ENCODE measurements around the gene KRTAP12-2. TPM values are rescaled to one million over a fixed set of nuclear protein-coding genes. Genes with fewer than 3 reads are reported as not detected.

KRTAP12-2 gene
- total and polyA plus RNA-seq, 2 donors (not counting 3 experiments of a cell fraction or from before 2014, with no cell fraction given): not detected

- Histone ChIP-seq H4K20me1 (replicated peaks; ENCODE audit: control insufficient read depth, extremely low read depth, insufficient read depth, low read length) (no peaks in the 10 kb centered on the region), H3K79me2 (ENCODE audit: control insufficient read depth, insufficient read depth, low read length) (no peaks in the 10 kb centered on the region), H2AFZ (ENCODE audit: low read depth, low read length) (no peak overlapping the region), H3K4me3 (replicated peaks in 1 of 3; ENCODE audit: insufficient read depth in 1 of 3, low read depth in 1 of 3, low read length in 3 of 3) (no peak overlapping the region), H3K4me2 (ENCODE audit: insufficient read depth, low read length) (no peak overlapping the region), H3K36me3 (ENCODE audit: control insufficient read depth in 2 of 2, extremely low read depth in 1 of 2, insufficient read depth in 2 of 2, low read length in 2 of 2) (no peaks in the 10 kb centered on the region), H3K27me3 (ENCODE audit: control insufficient read depth in 2 of 2, insufficient read depth in 2 of 2, low read length in 2 of 2) (no peaks in the 10 kb centered on the region), H3K4me1 (ENCODE audit: control insufficient read depth, extremely low read depth, insufficient read depth, low read length) (no peaks in the 10 kb centered on the region), H3K9me1 (replicated peaks; ENCODE audit: control insufficient read depth, extremely low read depth, insufficient read depth, low read length) (no peaks in the 10 kb centered on the region), H3K27ac (ENCODE audit: insufficient read depth, low read depth, low read length) (no peak overlapping the region), H3K9me3 (replicated peaks; ENCODE audit: control insufficient read depth, insufficient read depth, low read length) (no peaks in the 10 kb centered on the region), H3K9ac (replicated peaks; ENCODE audit: extremely low read depth, insufficient read depth, low read length) (no peak overlapping the region)
- no peak for TF ChIP-seq JUN (IDR thresholded peaks at IDR 0.05; ENCODE audit: borderline replicate concordance, insufficient read depth, insufficient read length, low read depth)
- TF ChIP-seq EZH2 (IDR thresholded peaks at IDR 0.05; ENCODE audit: borderline replicate concordance, low read depth, low read length, severe bottlenecking): no peak
- CTCF ChIA-PET: no interaction called here
- BruUV-seq (replicated peaks): no TSS peak
- dilution Hi-C loops (cut with MboI; ENCODE audit: extremely low pct_ligation_motif_present, low sequenced_read_pairs) (no loop called here), intact Hi-C loops (cut with micrococcal nuclease) (no loop called here)
- DNase-seq (ENCODE audit: low read depth, low spot score): no peak
- POLR2A ChIA-PET: no interaction called here
- no peak for FAIRE-seq
Measured at GRCh38 chr21:44626262-44626661, 40.5 kb downstream of the KRTAP12-2 start.

DNA sequence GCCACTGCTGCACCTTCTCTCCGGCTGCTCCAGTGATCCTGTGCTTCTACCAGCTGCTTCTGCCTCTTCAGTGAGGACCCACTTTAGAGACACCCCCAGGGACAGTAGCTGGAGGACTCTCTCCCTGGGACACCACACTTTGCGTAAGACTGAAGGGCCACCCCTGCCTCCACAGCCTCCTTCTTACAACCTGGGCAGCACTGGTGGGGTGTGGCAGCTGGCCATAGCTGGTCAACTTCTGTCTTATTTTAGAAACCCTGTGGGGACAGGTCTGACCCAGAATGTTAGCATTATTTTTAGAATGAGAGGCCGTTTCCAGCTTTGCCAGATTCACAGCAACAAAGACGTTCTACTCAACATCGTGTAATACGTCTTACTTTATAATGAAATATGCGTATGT, 41.0 kb downstream of the KRTAP12-2 start:
- no peaks in the 10 kb centered on the region for H3K9me3 ChIP-seq (replicated peaks; ENCODE audit: control insufficient read depth, insufficient read depth, low read length)
- H3K4me3 ChIP-seq (replicated peaks in 1 of 3; ENCODE audit: insufficient read depth in 1 of 3, low read depth in 1 of 3, low read length in 3 of 3): no peak overlapping the region
- no peak overlapping the region for H2AFZ ChIP-seq (ENCODE audit: low read depth, low read length)
- no peaks in the 10 kb centered on the region for H3K4me1 ChIP-seq (ENCODE audit: control insufficient read depth, extremely low read depth, insufficient read depth, low read length)
- DNase-seq (ENCODE audit: low read depth, low spot score) (no peak), FAIRE-seq (no peak)
- H3K79me2 ChIP-seq (ENCODE audit: control insufficient read depth, insufficient read depth, low read length): no peaks in the 10 kb centered on the region
- no peaks in the 10 kb centered on the region for H4K20me1 ChIP-seq (replicated peaks; ENCODE audit: control insufficient read depth, extremely low read depth, insufficient read depth, low read length)
- no peaks in the 10 kb centered on the region for H3K9me1 ChIP-seq (replicated peaks; ENCODE audit: control insufficient read depth, extremely low read depth, insufficient read depth, low read length)
- BruUV-seq (replicated peaks): no TSS peak
- no peak overlapping the region for H3K9ac ChIP-seq (replicated peaks; ENCODE audit: extremely low read depth, insufficient read depth, low read length)
- H3K36me3 ChIP-seq (ENCODE audit: control insufficient read depth in 2 of 2, extremely low read depth in 1 of 2, insufficient read depth in 2 of 2, low read length in 2 of 2): no peaks in the 10 kb centered on the region
- no peaks in the 10 kb centered on the region for H3K27me3 ChIP-seq (ENCODE audit: control insufficient read depth in 2 of 2, insufficient read depth in 2 of 2, low read length in 2 of 2)
- ChIA-PET POLR2A (no interaction called here), CTCF (no interaction called here)
- no peak for TF ChIP-seq MYC (IDR thresholded peaks at IDR 0.05; ENCODE audit: low read depth, low read length)
- TF ChIP-seq EZH2 (IDR thresholded peaks at IDR 0.05; ENCODE audit: borderline replicate concordance, low read depth, low read length, severe bottlenecking): no peak
- TF ChIP-seq, protein P1, sequence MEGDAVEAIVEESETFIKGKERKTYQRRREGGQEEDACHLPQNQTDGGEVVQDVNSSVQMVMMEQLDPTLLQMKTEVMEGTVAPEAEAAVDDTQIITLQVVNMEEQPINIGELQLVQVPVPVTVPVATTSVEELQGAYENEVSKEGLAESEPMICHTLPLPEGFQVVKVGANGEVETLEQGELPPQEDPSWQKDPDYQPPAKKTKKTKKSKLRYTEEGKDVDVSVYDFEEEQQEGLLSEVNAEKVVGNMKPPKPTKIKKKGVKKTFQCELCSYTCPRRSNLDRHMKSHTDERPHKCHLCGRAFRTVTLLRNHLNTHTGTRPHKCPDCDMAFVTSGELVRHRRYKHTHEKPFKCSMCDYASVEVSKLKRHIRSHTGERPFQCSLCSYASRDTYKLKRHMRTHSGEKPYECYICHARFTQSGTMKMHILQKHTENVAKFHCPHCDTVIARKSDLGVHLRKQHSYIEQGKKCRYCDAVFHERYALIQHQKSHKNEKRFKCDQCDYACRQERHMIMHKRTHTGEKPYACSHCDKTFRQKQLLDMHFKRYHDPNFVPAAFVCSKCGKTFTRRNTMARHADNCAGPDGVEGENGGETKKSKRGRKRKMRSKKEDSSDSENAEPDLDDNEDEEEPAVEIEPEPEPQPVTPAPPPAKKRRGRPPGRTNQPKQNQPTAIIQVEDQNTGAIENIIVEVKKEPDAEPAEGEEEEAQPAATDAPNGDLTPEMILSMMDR (IDR thresholded peaks at IDR 0.05; ENCODE audit: extremely low read depth in 1 of 2, insufficient read depth in 1 of 2, low read depth in 1 of 2, low read length in 2 of 2): no peak
- TF ChIP-seq POLR2AphosphoS5 (IDR thresholded peaks at IDR 0.05; ENCODE audit: insufficient read depth, low read depth, low read length): no peak
- no peak for TF ChIP-seq FOS (IDR thresholded peaks at IDR 0.05; ENCODE audit: borderline replicate concordance, insufficient read depth, low read length)
- intact Hi-C loops (cut with micrococcal nuclease): no loop called here
- dilution Hi-C loops (cut with MboI; ENCODE audit: extremely low pct_ligation_motif_present, low sequenced_read_pairs): no loop called here
- no peak overlapping the region for H3K4me2 ChIP-seq (ENCODE audit: insufficient read depth, low read length)
- H3K27ac ChIP-seq (ENCODE audit: insufficient read depth, low read depth, low read length): no peak overlapping the region

Data from endothelial cell of umbilical vein (primary cell).